ENCODE measurements around the gene GPR161.

- TF ChIP-seq ZBTB11 (CRISPR knock-in tag; IDR thresholded peaks at IDR 0.05), result no peak
- TF ChIP-seq TAF1 (IDR thresholded peaks at IDR 0.05; ENCODE audit: control insufficient read depth, extremely low read depth, insufficient read depth, low read length, severe bottlenecking), result no peak
- TF ChIP-seq SMC3 (conservative IDR thresholded peaks at IDR 0.05; ENCODE audit: insufficient read depth, low read depth, low read length), result no peak
- TF ChIP-seq GABPA (tag; conservative IDR thresholded peaks at IDR 0.05; ENCODE audit: low read depth), result no peak
- TF ChIP-seq EP300 (IDR thresholded peaks at IDR 0.05; ENCODE audit: low read length), result no peak
- TF ChIP-seq CTCF (IDR thresholded peaks at IDR 0.05 in 2 of 3, conservative IDR thresholded peaks at IDR 0.05 in 1 of 3; ENCODE audit: insufficient read depth in 2 of 3, low read depth in 1 of 3, low read length in 3 of 3), result no peak
- TF ChIP-seq ZNF263 (CRISPR knock-in tag; IDR thresholded peaks at IDR 0.05; ENCODE audit: borderline replicate concordance), result no peak
- TF ChIP-seq MITF (IDR thresholded peaks at IDR 0.05), result no peak
- TF ChIP-seq SFPQ (IDR thresholded peaks at IDR 0.05; ENCODE audit: low read depth, low read length), result no peak
- TF ChIP-seq POLR2AphosphoS5 (IDR thresholded peaks at IDR 0.05; ENCODE audit: control insufficient read depth, insufficient read depth, low read depth, low read length), result no peak
- TF ChIP-seq PBX2 (CRISPR knock-in tag; IDR thresholded peaks at IDR 0.05; ENCODE audit: low read depth), result no peak
- TF ChIP-seq PBX2 (tag; conservative IDR thresholded peaks at IDR 0.05; ENCODE audit: low read depth), result no peak
Measured at GRCh38 chr1:168045311-168045710, 91.4 kb downstream of the GPR161 start.

Data from K562 (cell line).